ENCODE results near the gene IGF1R.

The IGF1R gene

DNA sequence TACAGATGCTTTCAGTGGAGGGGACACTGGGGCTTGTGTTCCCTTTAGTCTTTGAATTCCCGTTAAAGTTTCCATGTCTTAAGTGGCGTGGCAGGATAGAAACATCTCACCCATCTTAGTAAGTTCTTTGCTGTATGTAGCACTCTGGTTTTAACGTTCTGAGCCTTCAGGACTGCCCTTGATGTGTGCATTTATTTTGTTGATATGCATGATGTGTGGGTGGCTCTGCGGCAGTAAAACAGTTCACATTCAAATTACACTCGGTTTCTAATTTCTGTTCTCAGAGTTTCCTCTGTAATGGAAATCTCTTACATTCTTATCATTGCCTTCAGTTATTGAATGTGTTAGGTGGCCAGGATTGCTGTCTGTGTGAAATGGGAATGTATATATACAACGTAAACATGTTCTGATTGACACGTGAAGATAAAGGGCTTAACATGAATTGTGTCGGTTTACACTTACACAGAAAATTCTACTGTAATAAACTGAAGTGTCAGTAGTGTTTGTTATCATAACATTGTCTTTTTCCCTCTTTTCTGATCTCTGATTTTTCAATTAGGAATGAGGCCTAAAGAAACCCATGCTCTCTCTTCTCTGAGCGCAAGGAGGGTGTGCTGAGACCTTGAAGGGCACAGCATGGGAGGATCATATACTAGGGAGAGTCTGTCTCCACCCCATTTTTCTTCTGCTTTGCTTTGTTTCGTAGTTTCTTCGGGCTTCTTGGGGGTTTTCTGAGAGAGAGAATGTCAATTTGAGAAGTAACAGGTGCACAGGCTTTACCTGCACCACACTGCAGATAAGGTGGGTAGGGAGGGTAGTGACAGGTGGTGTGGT, 51.5 kb downstream of the IGF1R start:
- no peak overlapping the region for H3K27ac ChIP-seq
- TF ChIP-seq, protein P1, sequence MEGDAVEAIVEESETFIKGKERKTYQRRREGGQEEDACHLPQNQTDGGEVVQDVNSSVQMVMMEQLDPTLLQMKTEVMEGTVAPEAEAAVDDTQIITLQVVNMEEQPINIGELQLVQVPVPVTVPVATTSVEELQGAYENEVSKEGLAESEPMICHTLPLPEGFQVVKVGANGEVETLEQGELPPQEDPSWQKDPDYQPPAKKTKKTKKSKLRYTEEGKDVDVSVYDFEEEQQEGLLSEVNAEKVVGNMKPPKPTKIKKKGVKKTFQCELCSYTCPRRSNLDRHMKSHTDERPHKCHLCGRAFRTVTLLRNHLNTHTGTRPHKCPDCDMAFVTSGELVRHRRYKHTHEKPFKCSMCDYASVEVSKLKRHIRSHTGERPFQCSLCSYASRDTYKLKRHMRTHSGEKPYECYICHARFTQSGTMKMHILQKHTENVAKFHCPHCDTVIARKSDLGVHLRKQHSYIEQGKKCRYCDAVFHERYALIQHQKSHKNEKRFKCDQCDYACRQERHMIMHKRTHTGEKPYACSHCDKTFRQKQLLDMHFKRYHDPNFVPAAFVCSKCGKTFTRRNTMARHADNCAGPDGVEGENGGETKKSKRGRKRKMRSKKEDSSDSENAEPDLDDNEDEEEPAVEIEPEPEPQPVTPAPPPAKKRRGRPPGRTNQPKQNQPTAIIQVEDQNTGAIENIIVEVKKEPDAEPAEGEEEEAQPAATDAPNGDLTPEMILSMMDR (conservative IDR thresholded peaks at IDR 0.05), result no peak
- no peak for TF ChIP-seq ZFX (IDR thresholded peaks at IDR 0.05)

DNA sequence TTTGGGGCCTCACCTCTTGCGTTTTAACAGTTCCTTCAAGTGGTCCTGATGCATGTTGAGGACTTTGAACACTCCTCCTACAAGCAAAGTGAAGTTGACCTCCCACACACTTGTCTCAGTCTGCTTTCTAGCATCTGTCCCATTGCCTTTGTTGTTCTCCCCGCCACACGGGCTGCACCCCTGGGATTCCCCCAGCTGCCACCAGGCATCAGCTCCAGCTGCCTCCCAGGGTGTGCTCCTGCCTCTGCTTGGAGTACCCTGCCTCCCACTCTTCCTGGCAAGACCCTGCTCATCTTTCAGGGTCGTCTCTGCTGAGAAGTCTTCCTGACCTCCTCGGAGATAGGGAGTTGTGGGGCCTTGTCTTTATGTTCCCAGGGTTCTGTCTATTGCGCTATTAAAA, 52.2 kb downstream of the IGF1R start:
- no peak overlapping the region for H3K27ac ChIP-seq
- TF ChIP-seq, protein P1 (conservative IDR thresholded peaks at IDR 0.05), result no peak
- no peak for TF ChIP-seq ZFX (IDR thresholded peaks at IDR 0.05)

DNA sequence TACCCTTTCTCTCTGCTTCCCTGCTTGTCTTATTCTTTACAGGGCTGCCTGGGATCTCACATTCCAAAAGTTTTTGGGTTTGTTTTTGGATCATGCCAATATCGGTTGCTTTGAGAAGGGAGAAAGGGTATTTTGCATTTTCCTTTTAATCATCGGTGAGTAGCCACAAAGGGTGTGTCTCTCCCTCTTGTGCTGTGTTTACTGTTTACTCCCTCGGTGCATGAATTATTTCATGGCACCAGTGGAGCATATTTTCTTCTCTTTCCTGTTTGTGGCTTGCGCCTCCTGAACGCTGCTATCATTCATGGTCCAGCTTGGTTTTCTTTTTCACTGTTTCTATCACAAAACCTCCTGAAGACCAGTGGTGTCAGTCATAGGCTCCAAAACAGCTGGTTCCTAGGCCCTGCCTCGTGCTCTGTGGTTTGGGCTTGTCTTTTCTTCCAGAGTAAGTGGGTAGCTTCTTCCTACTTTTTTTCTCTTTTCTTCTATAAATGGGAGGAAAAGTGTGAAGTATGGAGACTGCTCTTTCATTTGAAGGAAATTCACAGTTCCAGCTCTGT, 54.9 kb downstream of the IGF1R start:
- TF ChIP-seq ZFX (IDR thresholded peaks at IDR 0.05), result no peak
- TF ChIP-seq, protein P1 (conservative IDR thresholded peaks at IDR 0.05), result no peak
- no peak overlapping the region for H3K27ac ChIP-seq

DNA sequence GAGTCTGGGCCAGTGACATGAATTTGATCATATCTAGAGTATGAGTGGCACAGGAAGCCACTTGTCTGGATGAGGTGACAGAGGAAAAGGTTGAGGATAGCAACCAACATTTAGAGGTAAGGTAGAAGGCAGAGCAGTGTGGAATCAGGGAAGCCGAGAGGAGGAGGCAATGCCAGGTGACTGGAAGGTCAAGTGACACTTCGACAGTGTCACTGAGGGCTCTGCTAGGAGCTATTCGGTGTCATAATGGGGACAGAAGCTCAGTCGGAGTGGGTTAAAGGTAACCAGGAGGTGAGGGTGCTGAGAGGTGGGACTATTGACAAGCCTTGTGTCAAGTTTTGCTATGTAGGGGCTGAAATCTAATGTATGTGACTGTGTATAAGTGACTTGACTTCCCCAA, 56.7 kb downstream of the IGF1R start:
- TF ChIP-seq, protein P1 (conservative IDR thresholded peaks at IDR 0.05), result no peak
- TF ChIP-seq ZFX (IDR thresholded peaks at IDR 0.05), result no peak
- H3K27ac ChIP-seq, result no peak overlapping the region

DNA sequence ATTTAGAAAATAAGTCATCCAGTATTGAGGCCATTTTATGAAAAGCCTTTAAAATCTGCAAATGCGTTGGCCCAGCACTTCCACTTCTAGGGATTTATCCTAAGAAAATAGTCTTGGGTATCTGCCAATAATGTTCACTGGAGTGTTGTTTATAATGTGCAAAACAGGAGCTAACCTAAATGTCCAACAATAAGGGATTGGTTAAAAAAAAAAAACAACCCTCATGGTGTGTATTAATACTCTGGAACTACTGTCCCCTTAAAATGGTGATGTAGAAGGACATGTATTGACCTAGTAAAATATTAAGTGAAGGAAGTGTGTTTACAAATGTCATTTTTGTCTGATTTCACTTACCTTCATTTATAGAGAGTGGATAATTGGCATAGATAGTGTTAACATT, 58.0 kb downstream of the IGF1R start:
- no peak for TF ChIP-seq ZFX (IDR thresholded peaks at IDR 0.05)
- TF ChIP-seq, protein P1 (conservative IDR thresholded peaks at IDR 0.05), result no peak
- no peak overlapping the region for H3K27ac ChIP-seq

DNA sequence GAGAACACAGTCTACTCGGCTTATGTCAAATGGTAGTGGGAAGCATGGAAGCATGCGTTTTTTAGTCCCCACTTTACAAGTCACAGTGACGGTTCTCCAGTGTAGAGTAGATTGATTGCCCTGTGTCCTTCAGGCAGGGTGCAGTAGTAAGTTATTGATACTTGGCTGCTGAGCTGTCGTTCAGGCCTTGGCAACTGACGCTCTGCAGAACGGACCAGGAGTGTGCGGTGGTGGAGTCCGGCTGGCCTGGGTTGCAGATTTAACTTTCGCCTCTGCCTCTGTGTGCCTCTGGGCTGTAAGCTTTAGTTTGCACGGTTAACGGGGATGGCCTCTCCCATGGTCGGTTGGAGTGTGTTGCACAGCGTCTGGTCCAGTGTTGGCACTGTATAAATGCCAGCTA, 58.6 kb downstream of the IGF1R start:
- TF ChIP-seq, protein P1 (conservative IDR thresholded peaks at IDR 0.05), result no peak
- no peak overlapping the region for H3K27ac ChIP-seq

DNA sequence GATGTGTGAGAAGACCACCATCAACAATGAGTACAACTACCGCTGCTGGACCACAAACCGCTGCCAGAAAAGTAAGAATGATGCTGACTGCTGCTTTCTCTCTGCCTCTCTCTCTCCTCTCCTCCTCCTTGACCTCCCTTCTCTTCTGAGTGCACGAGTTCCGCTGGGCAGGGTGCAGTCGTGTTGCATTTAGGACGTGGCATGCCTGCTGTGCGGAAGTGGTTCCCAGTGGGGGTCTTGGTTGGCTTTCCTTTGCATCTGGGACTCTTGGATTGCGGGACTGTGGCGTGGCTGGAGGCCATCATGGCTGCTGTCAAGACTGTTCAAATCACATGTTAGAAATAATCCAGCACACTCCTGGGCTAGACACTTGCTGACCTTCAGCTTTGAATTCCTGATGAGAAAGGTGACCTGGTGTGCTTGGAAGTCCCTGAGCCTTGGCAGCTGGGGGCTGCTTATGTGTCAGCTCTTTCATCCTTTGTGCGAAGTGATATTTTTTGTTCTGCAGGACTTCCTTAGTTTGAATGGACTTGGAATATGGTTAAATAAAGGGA, 59.8 kb downstream of the IGF1R start:
- TF ChIP-seq, protein P1 (conservative IDR thresholded peaks at IDR 0.05), result no peak
- TF ChIP-seq ZFX (IDR thresholded peaks at IDR 0.05), result no peak
- no peak overlapping the region for H3K27ac ChIP-seq
